Activated naive CD4-positive, alpha-beta T cell treated with anti-CD3 and anti-CD28 coated beads, Interleukin-2, amount 50 U/mL, for 72 hours (primary cell): ENCODE measurements around the gene KIF3B. TPM values are rescaled to one million over a fixed set of nuclear protein-coding genes. Genes with fewer than 3 reads are reported as not detected.
"Not testable (repeated sequence)": the region's sequence is repeated elsewhere in the genome, so short reads cannot be mapped to it uniquely, and the experiment has no call there.

Experiments used
- ATAC-seq, 2 donors: fragments of 150-1000 bp; cut with Tn5 transposase; 2 replicates each; pipeline ENCODE4 v1.10.0; 2021; ENCODE audit warnings: mild to moderate bottlenecking in 2 of 2, moderate library complexity in 2 of 2
- DNase-seq, 2 donors: peaks; one replicate each; pipeline ENCODE4 v3.0.0; 2021 to 2022; ENCODE audit warnings: low spot score in 2 of 2
- H3K27ac Mint-ChIP-seq, 2 donors: one replicate each; pipeline ENCODE4 v1.8.0; 2022; ENCODE audit warnings: mild to moderate bottlenecking in 2 of 2, mixed read lengths in 2 of 2
- H3K36me3 Mint-ChIP-seq, 2 donors: one replicate each; pipeline ENCODE4 v1.8.0; 2022; ENCODE audit warnings: mixed read lengths in 2 of 2
- H3K9me3 Mint-ChIP-seq, 2 donors: one replicate each; pipeline ENCODE4 v1.8.0; 2022; ENCODE audit warnings: mixed read lengths in 2 of 2
- total RNA-seq, 2 donors: library from RNA; stranded (reverse); gene quantifications; one replicate each; pipeline ENCODE4 v1.2.3, GENCODE V29; 2022

Gene KIF3B
- total RNA-seq, 2 donors from 2014 or later: 21.9 to 37.8 TPM

GRCh38 chr20:32354592-32355416 lies 77.4 kb downstream of the KIF3B start:
- no peaks in the 10 kb centered on the region for H3K9me3 Mint-ChIP-seq
- peak overlapping the region; percentile 70 to 96 for H3K27ac Mint-ChIP-seq
- ATAC-seq: peak; percentile 18 to 33
- peaks cover 8 to 13% of the 10 kb centered on the region in 2 donors for H3K36me3 Mint-ChIP-seq
- peak in 1 of 2 donors; percentile 45 for DNase-seq

- no peaks in the 10 kb centered on the region for H3K9me3 Mint-ChIP-seq
- peak; percentile 15 to 52 for ATAC-seq
- DNase-seq: peak in 1 of 2 donors; percentile 37
Observed at GRCh38 chr20:32355417-32355841, 78.0 kb downstream of the KIF3B start.

DNA sequence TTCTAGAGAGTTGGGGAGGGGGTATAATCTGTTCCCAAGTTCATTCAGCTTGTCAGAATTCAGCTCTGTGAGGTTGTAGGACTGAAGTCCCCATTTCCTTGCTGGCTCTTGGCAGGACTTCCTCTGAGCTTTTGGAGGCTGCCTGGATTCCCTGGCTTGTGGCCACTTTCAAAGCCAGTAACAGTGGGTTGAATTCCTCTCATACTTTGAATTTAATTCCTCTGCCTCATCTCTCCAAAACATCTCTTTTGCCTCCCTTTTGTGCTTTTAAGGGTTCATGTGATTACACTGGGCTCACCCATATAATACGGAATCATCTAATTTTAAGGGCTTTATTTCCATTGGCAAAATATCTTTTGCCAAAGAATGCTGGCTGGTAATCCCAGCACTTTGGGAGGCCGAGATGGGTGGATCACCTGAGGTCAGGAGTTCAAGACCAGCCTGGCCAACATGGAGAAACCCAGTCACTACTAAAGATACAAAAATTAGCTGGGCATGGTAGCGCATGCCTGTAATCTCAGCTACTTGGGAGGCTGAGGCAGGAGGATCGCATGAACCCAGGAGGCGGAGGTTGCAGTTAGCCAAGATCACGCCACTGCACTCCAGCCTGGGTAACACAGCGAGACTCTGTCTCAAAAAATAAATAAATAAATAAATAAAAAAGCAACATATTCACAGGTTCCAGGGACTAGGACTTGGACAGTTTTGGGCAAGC lies 78.6 kb downstream of the KIF3B start:
- peak overlapping the region; percentile 70 to 96 for H3K27ac Mint-ChIP-seq
- not testable (repeated sequence) for DNase-seq, ATAC-seq, H3K9me3 Mint-ChIP-seq
- peaks cover 16 to 21% of the 10 kb centered on the region in 2 donors for H3K36me3 Mint-ChIP-seq

More at GRCh38 chr20:32355417-32355841, 78.0 kb downstream of the KIF3B start:
- H3K36me3 Mint-ChIP-seq: peaks cover 14 to 19% of the 10 kb centered on the region in 2 donors
- peak overlapping the region; percentile 70 to 96 for H3K27ac Mint-ChIP-seq

- Mint-ChIP-seq H3K9me3 (no peaks in the 10 kb centered on the region), H3K36me3 (peaks cover 16 to 23% of the 10 kb centered on the region in 2 donors), H3K27ac (peak overlapping the region; percentile 97 to 99)
- DNase-seq (no peak), ATAC-seq (no peak)
Observed at GRCh38 chr20:32356622-32357374, 79.3 kb downstream of the KIF3B start.

GRCh38 chr20:32357375-32357868 lies 80.0 kb downstream of the KIF3B start:
- DNase-seq (no peak), ATAC-seq (no peak)
- H3K27ac Mint-ChIP-seq: peak overlapping the region; percentile 97 to 99
- no peaks in the 10 kb centered on the region for H3K9me3 Mint-ChIP-seq
- H3K36me3 Mint-ChIP-seq: peaks cover 16 to 27% of the 10 kb centered on the region in 2 donors

DNA sequence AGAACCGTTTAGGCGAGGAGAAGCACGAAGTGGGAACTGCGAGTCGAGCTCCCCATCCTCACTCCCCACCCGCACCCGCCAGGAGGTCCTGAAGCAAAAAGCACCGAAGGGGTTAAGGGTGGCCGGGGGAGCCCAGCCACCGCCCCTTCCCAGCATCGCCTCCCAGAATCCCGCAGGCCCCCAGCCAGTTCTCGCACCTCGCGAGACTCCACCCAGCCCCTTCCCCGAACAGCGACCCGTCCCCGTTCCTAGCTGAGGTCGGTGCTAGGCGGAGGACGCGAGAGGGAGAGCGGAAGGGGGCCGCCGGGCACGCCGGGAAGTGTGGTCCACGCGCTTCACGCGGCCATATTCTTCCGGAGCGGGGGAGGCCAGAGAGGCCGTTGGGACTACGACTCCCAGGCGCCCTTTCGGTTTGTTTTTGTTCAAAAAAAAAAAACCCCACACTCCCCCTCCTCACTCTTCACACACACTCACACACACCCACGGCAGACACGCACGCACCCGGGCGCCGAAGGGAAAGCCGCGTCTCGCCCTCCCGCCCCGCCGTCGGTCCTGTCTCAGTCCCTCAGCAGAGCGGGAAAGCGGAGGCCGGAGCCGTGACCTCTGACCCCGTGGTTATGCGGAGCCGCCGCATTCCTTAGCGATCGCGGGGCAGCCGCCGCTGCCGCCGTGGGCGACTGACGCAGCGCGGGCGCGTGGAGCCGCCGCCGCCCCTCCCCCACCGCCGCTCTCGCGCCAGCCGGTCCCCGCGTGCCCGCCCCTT lies 80.6 kb downstream of the KIF3B start, which contains the start of gene ASXL1:
Gene ASXL1, plus strand, starts transcription at position 463 of the 763 bp plus-strand sequence. CDS start 445 bp downstream, outside the sequence.
- Mint-ChIP-seq H3K9me3 (no peaks in the 10 kb centered on the region), H3K27ac (peak within 1 kb of the TSS; percentile 97 to 99), H3K36me3 (peaks cover 16 to 27% of the 10 kb centered on the region in 2 donors)
- peak; percentile 76 to 83 for ATAC-seq
- peak; percentile 91 to 97 for DNase-seq

DNA sequence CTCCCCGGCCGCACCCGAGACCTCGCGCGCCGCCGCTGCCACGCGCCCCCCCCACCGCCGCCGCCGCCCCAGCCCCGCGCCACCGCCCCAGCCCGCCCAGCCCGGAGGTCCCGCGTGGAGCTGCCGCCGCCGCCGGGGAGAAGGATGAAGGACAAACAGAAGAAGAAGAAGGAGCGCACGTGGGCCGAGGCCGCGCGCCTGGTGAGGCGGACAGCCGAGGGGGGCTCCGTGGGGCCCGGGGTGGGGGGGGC lies 81.1 kb downstream of the KIF3B start:
- H3K36me3 Mint-ChIP-seq: peaks cover 16 to 27% of the 10 kb centered on the region in 2 donors
- H3K27ac Mint-ChIP-seq: peak overlapping the region in 1 of 2 donors; percentile 97
- ATAC-seq: no peak
- H3K9me3 Mint-ChIP-seq: no peaks in the 10 kb centered on the region
- DNase-seq: no peak

DNA sequence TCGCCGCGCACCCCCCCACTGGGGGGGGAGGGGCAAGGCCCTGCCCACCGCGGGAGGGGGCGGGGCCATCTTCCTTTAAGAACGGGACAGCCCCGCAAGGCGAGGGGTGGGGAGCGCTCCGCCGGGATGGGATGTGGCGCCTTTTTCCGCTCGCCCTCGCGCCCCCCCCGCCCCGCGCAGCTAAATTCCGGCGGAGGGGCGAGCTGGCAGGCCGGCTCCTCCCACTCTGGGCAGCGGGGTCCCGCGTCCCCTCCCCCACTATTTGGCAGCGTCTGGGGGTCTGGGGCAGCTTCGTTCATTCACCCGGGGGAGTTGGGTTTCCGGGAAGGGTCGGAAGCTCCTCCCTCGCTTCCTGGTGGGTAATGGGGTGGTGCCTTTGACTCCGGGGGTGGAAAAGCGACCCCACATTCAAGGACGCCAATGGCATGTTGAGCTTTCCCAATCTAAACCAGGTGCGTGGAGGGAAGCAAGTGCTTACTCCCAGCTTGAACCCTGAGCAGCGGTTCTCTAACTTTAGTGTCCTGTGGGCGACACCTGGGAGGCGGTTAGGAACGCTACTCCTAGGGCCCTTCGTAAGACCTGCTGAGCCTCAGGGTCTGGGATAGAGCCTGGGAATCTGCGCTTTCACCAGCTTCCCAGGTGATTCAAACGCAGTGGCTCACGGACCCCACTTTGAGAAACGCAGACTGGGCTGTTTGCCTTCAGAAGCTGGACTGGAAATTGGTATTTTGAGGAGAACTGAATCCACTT lies 81.6 kb downstream of the KIF3B start:
- Mint-ChIP-seq H3K27ac (peak overlapping the region; percentile 96 to 99), H3K9me3 (no peaks in the 10 kb centered on the region), H3K36me3 (peaks cover 16 to 27% of the 10 kb centered on the region in 2 donors)
- peak; percentile 18 to 30 for ATAC-seq
- peak; percentile 79 to 82 for DNase-seq

GRCh38 chr20:32359633-32360332 lies 82.3 kb downstream of the KIF3B start:
- no peak for DNase-seq
- ATAC-seq: no peak
- Mint-ChIP-seq H3K36me3 (peaks cover 16 to 27% of the 10 kb centered on the region in 2 donors), H3K9me3 (no peaks in the 10 kb centered on the region), H3K27ac (peak overlapping the region; percentile 96 to 99)

DNA sequence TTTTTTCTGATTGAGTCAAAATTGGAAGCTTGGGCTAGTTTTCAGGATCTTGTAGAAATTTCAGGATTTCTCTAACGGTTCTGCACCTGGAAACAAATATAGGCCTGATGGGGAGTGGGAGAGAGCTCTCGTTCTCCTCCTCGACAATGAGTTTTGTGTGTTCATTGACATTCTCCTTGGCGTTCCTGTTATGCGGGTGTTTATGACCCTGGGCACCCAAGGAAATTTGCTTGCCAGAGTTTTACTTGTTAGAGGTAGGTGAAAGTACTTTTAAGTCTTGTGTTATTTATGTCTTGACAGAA lies 82.8 kb downstream of the KIF3B start:
- no peak for DNase-seq
- peak overlapping the region; percentile 96 to 99 for H3K27ac Mint-ChIP-seq
- no peaks in the 10 kb centered on the region for H3K9me3 Mint-ChIP-seq
- peaks cover 16 to 27% of the 10 kb centered on the region in 2 donors for H3K36me3 Mint-ChIP-seq
- ATAC-seq: no peak

DNA sequence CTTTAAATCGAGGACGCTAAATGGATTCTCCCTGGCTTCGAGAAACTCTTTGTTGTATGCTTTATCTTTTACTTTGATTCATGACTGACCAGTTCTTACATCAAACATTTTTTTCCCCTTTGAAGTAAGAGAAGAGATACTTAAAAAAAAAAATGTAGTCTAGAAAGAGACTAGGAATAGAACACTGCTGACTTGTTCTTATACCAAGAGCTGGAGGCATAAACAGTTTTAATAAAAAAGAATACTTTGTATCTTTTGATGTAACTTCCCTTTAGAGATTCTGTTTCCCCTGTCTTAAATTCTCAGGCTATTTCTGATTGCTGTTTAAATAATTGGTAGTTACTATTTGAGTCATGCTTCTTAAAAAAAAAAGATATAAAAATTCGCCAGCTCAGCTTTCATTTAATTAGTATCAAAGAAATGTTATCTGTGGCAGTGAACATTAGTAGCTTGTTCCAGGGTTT lies 85.5 kb downstream of the KIF3B start:
- peaks cover 16 to 31% of the 10 kb centered on the region in 2 donors for H3K36me3 Mint-ChIP-seq
- DNase-seq: no peak
- no peaks in the 10 kb centered on the region for H3K9me3 Mint-ChIP-seq
- H3K27ac Mint-ChIP-seq: peak overlapping the region; percentile 90 to 96
- no peak for ATAC-seq

- DNase-seq (no peak), ATAC-seq (no peak)
- Mint-ChIP-seq H3K27ac (peak overlapping the region; percentile 90 to 96), H3K36me3 (peaks cover 16 to 32% of the 10 kb centered on the region in 2 donors), H3K9me3 (no peaks in the 10 kb centered on the region)
Observed at GRCh38 chr20:32363492-32363891, 86.0 kb downstream of the KIF3B start.

DNA sequence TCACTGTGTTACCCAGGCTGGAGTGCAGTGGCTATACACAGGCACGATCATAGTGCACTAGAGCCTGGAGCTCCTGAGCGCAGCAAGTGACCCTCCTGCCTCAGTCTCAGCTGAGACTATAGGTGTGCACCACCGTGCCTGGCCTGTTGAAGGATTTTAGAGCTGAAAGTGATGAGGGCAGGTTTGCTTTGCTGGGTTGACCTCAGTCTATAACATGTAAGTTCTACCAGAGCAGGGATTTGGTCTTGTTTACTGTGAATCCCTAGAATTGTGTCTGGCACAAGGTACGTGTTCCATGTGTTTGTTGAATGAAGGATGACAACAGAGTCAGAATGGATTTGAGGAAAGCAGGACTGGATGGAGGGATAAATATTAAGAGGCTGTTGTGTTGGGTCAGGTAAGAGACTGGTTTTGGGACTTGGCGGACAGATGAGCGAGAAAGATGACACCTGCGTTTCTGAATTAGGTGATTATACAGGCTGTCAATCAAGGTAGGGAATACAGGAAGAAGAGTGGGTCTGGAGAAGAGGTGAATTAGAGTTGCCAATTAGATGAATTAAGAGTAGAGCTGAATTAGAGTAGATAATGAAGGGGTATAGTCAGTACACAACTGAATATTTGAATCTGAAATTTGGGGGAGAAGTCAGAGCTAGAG lies 87.2 kb downstream of the KIF3B start:
- ATAC-seq (no peak), DNase-seq (no peak)
- Mint-ChIP-seq H3K27ac (peak overlapping the region; percentile 0 to 43), H3K36me3 (peaks cover 9 to 26% of the 10 kb centered on the region in 2 donors), H3K9me3 (no peaks in the 10 kb centered on the region)

DNA sequence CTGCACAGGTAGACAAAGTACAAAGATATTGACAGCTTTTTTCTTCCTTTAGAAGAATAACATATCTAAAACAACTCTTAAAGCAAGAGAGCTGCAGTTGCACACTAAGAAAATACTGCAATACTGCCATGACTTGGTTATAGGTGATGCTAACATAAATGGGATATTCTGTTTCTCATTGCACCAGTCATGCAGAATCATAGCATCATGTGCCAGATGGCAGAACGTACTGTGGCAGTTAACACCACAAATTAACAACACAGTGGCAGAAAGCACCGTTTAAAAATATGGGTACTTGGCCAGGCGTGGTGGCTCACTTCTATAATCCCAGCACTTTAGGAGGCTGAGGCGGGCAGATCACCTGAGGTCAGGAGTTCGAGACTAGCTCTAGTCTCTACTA lies 88.1 kb downstream of the KIF3B start:
- Mint-ChIP-seq H3K27ac (no peak overlapping the region), H3K36me3 (peaks cover under 1 to 17% of the 10 kb centered on the region in 2 donors), H3K9me3 (no peaks in the 10 kb centered on the region)
- peak in 1 of 2 donors; percentile 8 for ATAC-seq
- DNase-seq: no peak
